Uterus (tissue), 2 donors: ENCODE data around the gene SCGB1D2.

Experiments
- CTCF ChIP-seq, 4 experiments: fragments of 200-600 bp in 2 of 4; fragments of 450-650 bp in 2 of 4; sonication (generic) in 2 of 4; IDR thresholded peaks; one replicate each; pipeline ENCODE4 v1.5.1; 2016 to 2019; ENCODE audit warnings: antibody characterized with exemption in 4 of 4, mild to moderate bottlenecking in 2 of 4, moderate library complexity in 1 of 4
- POLR2A ChIP-seq, 2 donors: fragments of 450-650 bp; IDR thresholded peaks; one replicate each; pipeline ENCODE4 v1.6.1; 2016; ENCODE audit warnings: antibody characterized with exemption in 2 of 2, mild to moderate bottlenecking in 1 of 2, moderate library complexity in 1 of 2

- TF ChIP-seq POLR2A (IDR thresholded peaks at IDR 0.05), result no peak
- TF ChIP-seq CTCF (IDR thresholded peaks at IDR 0.05), result no peak
Observed at GRCh38 chr11:62269654-62270278, 27.7 kb downstream of the SCGB1D2 start, which contains the start of gene SCGB2A2.
